SKM-1 (cell line): ENCODE measurements around the gene KIF5C.
"Not testable (repeated sequence)": the region's sequence is repeated elsewhere in the genome, so short reads cannot be mapped to it uniquely, and the experiment has no call there.

Source experiments
- DNase-seq: peaks from one replicate; lab custom pipeline; 2025; ENCODE audit not compliant: unreplicated experiment; lab: John Stamatoyannopoulos, UW

Gene KIF5C

DNA sequence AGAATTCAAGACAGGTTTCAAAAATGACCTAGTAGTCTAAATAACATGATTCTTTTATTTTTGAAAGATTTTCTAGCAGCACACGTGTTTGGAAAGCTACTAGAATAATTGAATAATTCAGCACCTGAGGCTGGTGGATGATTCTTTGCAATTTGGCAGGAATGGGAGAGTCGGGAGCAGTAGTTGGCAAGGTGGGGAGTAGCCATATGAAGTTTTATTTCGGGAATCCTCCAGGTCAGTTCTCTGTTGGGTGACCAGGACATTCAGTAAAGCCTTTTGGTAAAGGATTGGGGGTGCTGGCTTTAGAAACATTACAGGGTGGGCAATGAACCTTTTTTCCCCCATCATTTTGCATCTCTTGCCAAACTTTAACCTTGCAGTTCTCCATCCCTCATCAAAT is 88.4 kb downstream of the KIF5C start:
- no peak for DNase-seq

- peak; percentile 82 for DNase-seq
Measured at GRCh38 chr2:148965623-148966437, 90.8 kb downstream of the KIF5C start.

GRCh38 chr2:148966438-148966758 is 91.4 kb downstream of the KIF5C start:
- DNase-seq: no peak

DNA sequence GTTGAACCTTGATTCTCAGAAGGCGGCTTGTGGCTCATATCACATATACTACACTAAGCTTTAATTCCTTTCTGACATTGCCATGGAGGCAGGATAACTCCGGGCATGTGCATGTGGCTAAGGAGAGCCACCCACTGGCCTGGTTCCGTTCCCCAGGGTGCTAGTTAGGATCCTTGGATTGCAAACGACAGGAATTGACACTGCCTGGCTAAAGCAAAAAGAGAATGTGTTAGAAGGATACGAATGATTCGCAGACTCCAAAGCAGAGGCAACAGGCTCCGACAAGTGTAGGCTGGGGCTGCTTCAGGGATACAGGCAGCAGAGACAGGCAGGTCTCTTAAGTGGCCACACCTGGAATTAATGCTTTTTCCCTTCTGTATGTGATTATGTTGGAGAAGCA is 92.0 kb downstream of the KIF5C start:
- DNase-seq: no peak

DNA sequence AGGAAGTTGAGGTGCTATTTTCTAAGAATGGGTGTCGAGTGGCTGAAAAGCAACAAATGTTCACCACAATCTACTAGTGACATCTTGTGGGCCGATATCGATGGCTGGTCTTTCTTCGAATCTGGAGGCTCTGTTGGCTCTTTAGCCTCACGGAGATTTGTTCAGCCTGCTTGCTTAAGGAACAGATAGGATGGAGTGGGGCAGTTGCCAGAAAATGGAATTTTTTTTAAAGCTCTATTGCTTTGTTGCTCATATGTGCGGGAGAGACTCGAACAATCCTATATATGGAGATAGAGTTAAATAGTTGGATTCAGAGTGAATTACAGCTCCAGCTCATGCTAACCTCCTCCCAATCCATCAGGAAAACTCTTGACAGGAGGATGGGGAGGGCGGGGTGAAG is 92.6 kb downstream of the KIF5C start:
- no peak for DNase-seq

GRCh38 chr2:148968301-148968700 is 93.3 kb downstream of the KIF5C start:
- no peak for DNase-seq

- DNase-seq: no peak
Measured at GRCh38 chr2:148968776-148969319, 93.8 kb downstream of the KIF5C start.

- no peak for DNase-seq
Measured at GRCh38 chr2:148969659-148970061, 94.6 kb downstream of the KIF5C start.

DNA sequence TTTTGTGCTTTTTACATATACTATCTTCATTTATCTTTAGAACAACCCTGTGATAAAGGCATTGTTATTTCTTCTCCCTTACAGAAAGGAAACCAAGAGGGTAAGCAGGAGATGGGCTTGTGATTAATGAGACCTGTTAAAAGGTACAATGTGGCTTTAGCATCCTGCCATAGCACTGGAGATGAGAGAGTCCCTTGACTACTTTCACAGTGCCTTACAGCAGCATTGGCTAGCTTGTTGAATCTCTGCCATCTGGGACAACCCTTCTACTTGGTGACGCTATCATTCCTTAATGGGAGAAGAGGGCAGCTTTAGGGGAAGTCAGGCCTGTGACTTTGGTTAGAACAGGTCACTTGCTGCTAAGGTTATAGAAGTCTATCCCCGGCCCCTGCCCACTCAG is 95.4 kb downstream of the KIF5C start:
- DNase-seq: no peak

GRCh38 chr2:148971547-148971946 is 96.5 kb downstream of the KIF5C start:
- DNase-seq: no peak

GRCh38 chr2:148974095-148974494 is 99.1 kb downstream of the KIF5C start:
- DNase-seq: no peak

GRCh38 chr2:148978026-148978685 is 103.1 kb downstream of the KIF5C start:
- DNase-seq: no peak

GRCh38 chr2:148978706-148979105 is 103.7 kb downstream of the KIF5C start:
- no peak for DNase-seq

GRCh38 chr2:148979164-148979918 is 104.3 kb downstream of the KIF5C start:
- DNase-seq: no peak

- no peak for DNase-seq
Measured at GRCh38 chr2:148979919-148980277, 104.9 kb downstream of the KIF5C start.

DNA sequence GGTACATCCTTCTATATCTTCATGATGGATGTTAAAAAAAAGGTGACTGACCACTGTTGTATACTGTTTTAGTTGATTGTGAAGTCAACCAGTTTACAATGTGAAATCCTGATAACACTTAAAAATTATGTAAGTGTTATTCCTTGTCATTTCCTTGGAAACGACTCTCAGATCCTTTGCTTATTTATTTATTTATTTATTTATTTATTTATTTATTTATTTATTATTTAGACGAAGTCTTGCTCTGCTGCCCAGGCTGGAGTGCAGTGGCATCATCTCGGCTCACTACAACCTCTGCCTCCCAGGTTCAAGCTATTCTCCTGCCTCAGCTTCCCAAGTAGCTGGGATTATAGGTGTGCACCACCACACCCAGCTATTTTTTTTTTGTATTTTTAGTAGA is 105.5 kb downstream of the KIF5C start:
- not testable (repeated sequence) for DNase-seq

GRCh38 chr2:148981324-148981723 is 106.3 kb downstream of the KIF5C start:
- no peak for DNase-seq

GRCh38 chr2:148981781-148982180 is 106.8 kb downstream of the KIF5C start:
- DNase-seq: no peak

GRCh38 chr2:148982282-148982681 is 107.3 kb downstream of the KIF5C start:
- DNase-seq: no peak

DNA sequence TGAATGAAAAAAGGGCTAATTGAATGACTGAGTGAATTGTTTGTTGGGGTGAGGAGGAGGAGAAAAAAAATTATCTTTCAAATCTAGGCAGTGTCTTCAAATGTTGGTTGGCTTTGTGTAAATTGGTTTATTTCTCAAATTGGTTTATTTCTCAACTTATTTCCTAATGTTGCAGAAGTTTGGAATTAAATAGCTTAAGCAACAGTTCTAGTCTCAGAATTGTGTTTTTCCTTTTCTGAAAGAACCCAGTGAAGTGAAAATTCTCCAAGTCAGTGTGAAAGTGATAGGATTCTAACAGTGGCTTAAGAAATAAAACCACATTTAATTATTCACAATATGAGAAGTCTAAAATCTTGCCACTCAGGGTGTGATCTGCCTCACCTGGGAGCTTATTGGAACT is 108.9 kb downstream of the KIF5C start:
- DNase-seq: no peak

- DNase-seq: no peak
Measured at GRCh38 chr2:148984449-148984848, 109.4 kb downstream of the KIF5C start.

- no peak for DNase-seq
Measured at GRCh38 chr2:148987286-148987685, 112.3 kb downstream of the KIF5C start.
